ENCODE measurements around the gene TGFBI.

The TGFBI gene

GRCh38 chr5:136051486-136052220, 22.9 kb downstream of the TGFBI start:
- no peak for DNase-seq

- no peak for DNase-seq
Observed at GRCh38 chr5:136052692-136053335, 24.0 kb downstream of the TGFBI start.

- DNase-seq: no peak
Observed at GRCh38 chr5:136053336-136054141, 24.8 kb downstream of the TGFBI start.

GRCh38 chr5:136054142-136055019, 25.6 kb downstream of the TGFBI start:
- DNase-seq: no peak

- DNase-seq: no peak
Observed at GRCh38 chr5:136055612-136056309, 27.0 kb downstream of the TGFBI start.

GRCh38 chr5:136056336-136056735, 27.5 kb downstream of the TGFBI start:
- no peak for DNase-seq

GRCh38 chr5:136056771-136057335, 28.1 kb downstream of the TGFBI start:
- DNase-seq: no peak

GRCh38 chr5:136057401-136058038, 28.7 kb downstream of the TGFBI start:
- no peak for DNase-seq

- no peak for DNase-seq
Observed at GRCh38 chr5:136058039-136058971, 29.5 kb downstream of the TGFBI start.

- DNase-seq: no peak
Observed at GRCh38 chr5:136058972-136059354, 30.2 kb downstream of the TGFBI start.

- no peak for DNase-seq
Observed at GRCh38 chr5:136060963-136061362, 32.2 kb downstream of the TGFBI start.

- no peak for DNase-seq
Observed at GRCh38 chr5:136061630-136062365, 33.0 kb downstream of the TGFBI start.

GRCh38 chr5:136062366-136063274, 33.8 kb downstream of the TGFBI start:
- DNase-seq: peak; percentile 14

- no peak for DNase-seq
Observed at GRCh38 chr5:136063778-136064465, 35.1 kb downstream of the TGFBI start.

- DNase-seq: no peak
Observed at GRCh38 chr5:136064510-136064909, 35.7 kb downstream of the TGFBI start.

GRCh38 chr5:136065588-136065987, 36.8 kb downstream of the TGFBI start:
- no peak for DNase-seq

GRCh38 chr5:136066661-136067271, 38.0 kb downstream of the TGFBI start:
- DNase-seq: no peak
